IMR-90 (cell line): ENCODE measurements around the gene NAALAD2.

Experiments used
- BHLHE40 ChIP-seq: fragments of 150-350 bp; IDR thresholded peaks from 2 replicates; pipeline ENCODE4 v1.6.1; 2016; ENCODE audit warnings: mild to moderate bottlenecking, low read depth, low read length
- CHD1 ChIP-seq: IDR thresholded peaks from 2 replicates; pipeline ENCODE4 v1.6.1; 2012; ENCODE audit warnings: low read depth, low read length, improper control_type of control experiment
- CTCF ChIP-seq: conservative IDR thresholded peaks from 2 replicates; pipeline ENCODE4 v1.5.1; 2012; ENCODE audit warnings: mild to moderate bottlenecking, low read depth, low read length, improper control_type of control experiment
- NFE2L2 ChIP-seq: fragments of 150-350 bp; IDR thresholded peaks from 2 replicates; pipeline ENCODE4 v1.6.1; 2016; ENCODE audit warnings: low read depth, mild to moderate bottlenecking, low read length
- POLR2A ChIP-seq: IDR thresholded peaks from 2 replicates; pipeline ENCODE4 v1.6.1; 2012; ENCODE audit warnings: mild to moderate bottlenecking, low read depth, low read length
- RAD21 ChIP-seq: IDR thresholded peaks from 2 replicates; pipeline ENCODE4 v1.6.1; 2012; ENCODE audit warnings: low read length, improper control_type of control experiment

GRCh38 chr11:90222459-90223247 lies 88.2 kb downstream of the NAALAD2 start, which contains the start of gene CHORDC1:
- TF ChIP-seq POLR2A (peak; percentile 85), CTCF (no peak), RAD21 (no peak), NFE2L2 (no peak), BHLHE40 (no peak), CHD1 (peak; percentile 83; the same call in 1 of the 2 replicates)
